ENCODE measurements around the gene POLR1G. TPM values are rescaled to one million over a fixed set of nuclear protein-coding genes. Genes with fewer than 3 reads are reported as not detected.

POLR1G gene
- total and polyA plus RNA-seq, 10 donors: 2.1 to 4.3 (median 3.1) TPM

GRCh38 chr19:45358213-45358792 is 48.1 kb upstream of the POLR1G start:
- no peaks in the 10 kb centered on the region for H3K9me3 ChIP-seq
- DNase-seq: no peak
- TF ChIP-seq CTCF (IDR thresholded peaks at IDR 0.05 in 8 of 11, conservative IDR thresholded peaks at IDR 0.05 in 3 of 11): no peak
- TF ChIP-seq POLR2AphosphoS5 (IDR thresholded peaks at IDR 0.05): no peak
- no peak for TF ChIP-seq POLR2A (IDR thresholded peaks at IDR 0.05)
- H3K27me3 ChIP-seq (replicated peaks in 1 of 7): no peaks in the 10 kb centered on the region
- intact Hi-C loops (cut with DNase I; ENCODE audit: low total_unique reads): no loop called here
- H3K27ac ChIP-seq: no peak overlapping the region
- peaks cover 0 to 100% (median 20%) of the 10 kb centered on the region in 6 donors for H3K36me3 ChIP-seq
- no peak overlapping the region for H3K4me3 ChIP-seq
- no peaks in the 10 kb centered on the region for H3K4me1 ChIP-seq
- 93 to 96% (median 95%) methylated on average over 12 of the region's 12 CpGs for WGBS, 5 donors

DNA sequence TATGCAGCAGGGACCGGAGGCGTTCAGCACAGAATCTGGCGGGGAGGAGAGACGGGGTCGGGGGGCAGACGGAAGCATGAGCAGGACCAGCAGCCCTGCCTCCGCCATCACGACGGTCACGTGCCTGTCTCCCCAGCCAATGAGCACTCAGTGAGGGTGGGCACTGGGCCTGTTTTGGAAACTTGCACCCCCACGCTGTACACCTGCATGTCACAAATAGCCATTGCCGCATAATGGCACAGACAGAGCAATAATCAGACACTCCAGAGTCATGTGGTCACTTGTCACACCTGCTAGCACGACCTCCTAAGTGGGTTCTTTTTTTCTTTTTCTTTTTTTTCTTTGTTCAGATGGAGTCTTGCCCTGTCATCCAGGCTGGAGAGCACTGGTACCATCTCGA is 44.8 kb upstream of the POLR1G start:
- no peak overlapping the region for H3K27ac ChIP-seq
- no peak for DNase-seq
- no peaks in the 10 kb centered on the region for H3K27me3 ChIP-seq (replicated peaks in 1 of 7)
- H3K36me3 ChIP-seq: peaks cover 0 to 94% (median 24%) of the 10 kb centered on the region in 6 donors
- H3K4me3 ChIP-seq: no peak overlapping the region
- no peak for TF ChIP-seq POLR2AphosphoS5 (IDR thresholded peaks at IDR 0.05)
- no peak for TF ChIP-seq POLR2A (IDR thresholded peaks at IDR 0.05)
- TF ChIP-seq CTCF (IDR thresholded peaks at IDR 0.05 in 8 of 11, conservative IDR thresholded peaks at IDR 0.05 in 3 of 11): no peak
- intact Hi-C loops (cut with DNase I; ENCODE audit: low total_unique reads): no loop called here
- no peaks in the 10 kb centered on the region for H3K4me1 ChIP-seq
- no peaks in the 10 kb centered on the region for H3K9me3 ChIP-seq
- WGBS, 5 donors: 92 to 95% (median 92%) methylated on average over 14 of the region's 14 CpGs

- Histone ChIP-seq H3K4me3 (no peak overlapping the region), H3K36me3 (peaks cover 0 to 87% (median 24%) of the 10 kb centered on the region in 6 donors), H3K27me3 (replicated peaks in 1 of 7) (no peaks in the 10 kb centered on the region), H3K4me1 (no peaks in the 10 kb centered on the region), H3K9me3 (no peaks in the 10 kb centered on the region), H3K27ac (no peak overlapping the region)
- intact Hi-C loops (cut with DNase I; ENCODE audit: low total_unique reads): no loop called here
- no peak for DNase-seq
- 81 to 95% (median 91%) methylated on average over 9 to 16 of the region's 16 CpGs for WGBS, 5 donors
- TF ChIP-seq POLR2AphosphoS5 (IDR thresholded peaks at IDR 0.05): no peak
- TF ChIP-seq POLR2A (IDR thresholded peaks at IDR 0.05): no peak
Observed at GRCh38 chr19:45362291-45362690, 44.2 kb upstream of the POLR1G start.

- DNase-seq: no peak
Observed at GRCh38 chr19:45363861-45364459, 42.5 kb upstream of the POLR1G start.

More at GRCh38 chr19:45363861-45364459, 42.5 kb upstream of the POLR1G start:
- Histone ChIP-seq H3K36me3 (peaks cover 0 to 70% (median 24%) of the 10 kb centered on the region in 6 donors), H3K4me1 (peaks cover 0 to 10% (median 4%) of the 10 kb centered on the region in 6 donors), H3K27ac (no peak overlapping the region), H3K9me3 (no peaks in the 10 kb centered on the region), H3K4me3 (no peak overlapping the region), H3K27me3 (replicated peaks in 1 of 7) (no peaks in the 10 kb centered on the region)
- TF ChIP-seq CTCF (IDR thresholded peaks at IDR 0.05 in 8 of 11, conservative IDR thresholded peaks at IDR 0.05 in 3 of 11) (no peak), POLR2A (IDR thresholded peaks at IDR 0.05) (no peak), POLR2AphosphoS5 (IDR thresholded peaks at IDR 0.05) (no peak)
- intact Hi-C loops (cut with DNase I; ENCODE audit: low total_unique reads): no loop called here
- WGBS, 5 donors: 92 to 98% (median 93%) methylated on average over 26 to 44 of the region's 44 CpGs

Data from spleen (tissue), 11 donors.